Muscle of arm (tissue), 12 donors: Measurements from ENCODE around the gene CCP110. TPM values are rescaled to one million over a fixed set of nuclear protein-coding genes. Genes with fewer than 3 reads are reported as not detected.

Experiments
- DNase-seq: peaks from one replicate; pipeline ENCODE4 v3.0.0-alpha.2; 2013
- polyA plus RNA-seq, 12 donors: library from polyadenylated mRNA; unstranded; fragments of 120-200 nt; gene quantifications; one replicate each; pipeline ENCODE4 v1.2.1, GENCODE V29; 2013; ENCODE audit not compliant: insufficient read length in 12 of 12

The CCP110 gene
- polyA plus RNA-seq, 12 donors: 13.6 to 29.5 (median 20.2) TPM; not detected in 1

GRCh38 chr16:19506965-19507364 lies 16.8 kb upstream of the CCP110 start:
- DNase-seq: no peak

DNA sequence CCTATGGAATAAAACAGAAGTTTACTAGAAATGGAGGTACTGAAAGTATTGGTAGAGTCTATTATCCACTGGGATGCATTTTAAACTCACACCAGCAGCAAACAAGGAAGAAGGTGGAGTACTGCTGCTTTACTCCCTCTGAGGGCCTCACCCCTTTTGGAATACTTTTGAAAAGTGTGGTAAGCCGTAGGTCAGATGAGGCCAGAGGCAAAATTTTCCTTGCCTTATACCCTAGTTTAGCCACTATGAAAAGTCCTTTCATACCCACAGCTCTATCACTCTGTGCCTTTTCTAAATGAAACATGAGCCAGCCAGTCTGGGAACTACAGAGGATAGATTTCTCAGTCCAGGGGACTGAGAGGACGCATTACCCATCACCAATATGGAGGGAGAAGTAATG lies 15.9 kb upstream of the CCP110 start:
- no peak for DNase-seq

DNA sequence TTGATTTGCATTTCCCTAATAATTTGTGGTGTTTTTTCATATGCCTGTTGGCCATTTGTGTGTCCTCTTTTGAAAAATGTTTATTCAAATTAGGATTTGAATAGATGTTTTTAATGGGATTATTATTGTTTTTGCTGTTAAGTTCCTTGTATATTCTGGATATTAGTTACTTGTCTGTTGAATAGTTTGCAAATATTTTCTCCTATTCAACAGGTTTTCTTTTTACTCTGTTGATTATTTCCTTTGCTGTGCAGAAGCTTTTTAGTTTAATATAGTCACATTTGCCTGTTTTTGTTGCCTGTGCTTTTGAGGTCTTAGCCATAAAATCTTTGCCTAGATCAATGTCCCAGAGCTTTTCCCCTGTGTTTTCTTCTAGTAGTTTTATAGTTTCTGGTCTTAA lies 11.4 kb upstream of the CCP110 start:
- no peak for DNase-seq

DNA sequence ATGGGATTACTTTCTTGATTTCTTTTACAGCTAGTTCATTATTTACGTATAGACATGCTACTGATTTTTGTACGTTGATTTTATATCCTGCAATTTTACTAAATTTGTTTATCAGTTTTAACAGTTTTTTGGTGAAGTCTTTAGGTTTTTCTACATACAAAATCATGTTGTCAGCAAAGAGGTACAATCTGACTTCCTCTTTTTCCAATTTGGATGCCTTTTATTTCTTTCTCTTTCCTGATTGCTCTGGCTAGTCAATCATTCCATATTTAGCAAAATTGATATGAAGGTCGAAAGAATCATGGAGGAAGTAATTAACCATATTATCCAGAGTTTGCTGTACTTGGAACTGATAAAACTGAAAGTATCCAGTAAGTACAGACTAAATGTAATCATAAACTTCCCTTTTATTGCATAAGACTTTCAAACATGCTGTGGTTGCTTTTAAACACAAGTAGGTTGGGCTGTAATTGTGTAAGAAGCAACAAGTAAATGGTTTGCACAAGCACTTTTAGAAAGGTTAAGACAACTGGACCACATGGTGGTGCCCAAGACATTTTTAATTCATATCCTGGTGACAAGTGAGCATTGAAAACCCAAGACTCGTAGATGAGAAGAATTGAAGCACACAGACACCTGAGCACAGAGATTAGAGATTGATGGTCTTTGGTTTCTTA lies 10.2 kb upstream of the CCP110 start:
- no peak for DNase-seq

DNA sequence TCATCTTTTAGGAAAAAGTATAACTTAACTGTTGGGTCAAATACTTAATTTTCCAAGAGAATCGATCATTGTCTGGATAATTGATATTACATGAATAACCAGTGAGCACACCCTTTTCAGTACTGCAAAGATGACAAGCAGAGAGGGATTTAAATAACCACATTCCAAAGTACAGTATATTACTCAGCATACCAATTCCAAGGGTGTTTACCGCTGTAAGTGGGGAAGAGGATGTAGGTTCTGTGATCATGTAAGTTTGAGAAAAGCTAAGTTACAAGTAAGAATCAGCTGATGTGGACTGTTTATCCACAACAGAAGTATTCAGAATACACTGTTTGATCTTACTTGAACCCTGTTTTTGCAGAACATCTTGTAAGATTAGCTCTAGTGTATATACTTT lies 8.0 kb upstream of the CCP110 start:
- no peak for DNase-seq

DNA sequence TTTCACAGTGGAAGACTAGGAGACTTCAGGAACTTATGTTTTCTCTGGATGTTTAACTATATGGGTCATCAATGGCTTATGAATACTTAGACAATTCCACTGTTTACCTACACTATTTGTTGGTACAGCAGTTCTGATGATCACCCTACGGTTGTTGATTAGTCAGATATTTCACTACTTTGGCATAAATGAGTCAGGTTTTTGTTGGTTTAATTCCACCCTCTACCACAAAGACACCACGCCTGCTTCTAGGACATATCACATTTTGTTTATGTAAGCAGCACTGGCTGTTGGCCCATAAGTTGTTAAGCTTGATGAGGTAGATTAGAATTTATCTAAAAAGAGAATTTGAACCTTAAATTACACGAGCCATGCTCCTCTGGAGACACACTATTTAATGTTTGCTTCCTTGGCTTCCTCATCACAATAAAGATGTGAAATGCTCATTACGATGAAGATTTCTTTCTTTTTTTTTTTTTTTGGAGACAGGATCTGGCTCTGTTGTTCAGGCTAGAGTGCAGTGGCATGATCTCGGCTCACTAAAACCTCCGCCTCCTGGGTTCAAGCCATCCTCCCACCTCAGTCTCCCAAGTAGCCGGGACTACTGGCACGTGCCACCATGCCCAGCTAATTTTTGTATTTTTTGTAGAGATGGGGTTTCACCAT lies 6.2 kb upstream of the CCP110 start:
- no peak for DNase-seq

DNA sequence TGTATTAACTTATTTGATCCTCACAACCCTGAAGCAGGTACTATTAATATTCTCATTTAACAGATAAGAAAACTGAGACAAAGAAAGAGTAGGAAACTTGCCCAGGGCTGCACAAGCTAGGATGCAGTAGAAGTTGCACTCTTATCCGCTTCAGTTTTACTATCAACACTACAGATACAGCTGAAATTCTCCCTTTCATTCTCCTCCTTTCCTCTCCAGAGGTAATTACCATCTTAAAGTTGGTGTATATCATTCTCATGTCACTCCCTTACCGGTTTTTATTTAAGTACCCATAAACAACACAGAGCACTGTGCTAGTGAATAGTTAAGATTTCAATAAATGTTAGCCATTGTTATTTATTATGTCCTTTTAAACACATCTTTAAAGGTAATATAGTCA lies 5.4 kb upstream of the CCP110 start:
- DNase-seq: no peak

GRCh38 chr16:19520861-19521331 lies 2.8 kb upstream of the CCP110 start:
- no peak for DNase-seq

DNA sequence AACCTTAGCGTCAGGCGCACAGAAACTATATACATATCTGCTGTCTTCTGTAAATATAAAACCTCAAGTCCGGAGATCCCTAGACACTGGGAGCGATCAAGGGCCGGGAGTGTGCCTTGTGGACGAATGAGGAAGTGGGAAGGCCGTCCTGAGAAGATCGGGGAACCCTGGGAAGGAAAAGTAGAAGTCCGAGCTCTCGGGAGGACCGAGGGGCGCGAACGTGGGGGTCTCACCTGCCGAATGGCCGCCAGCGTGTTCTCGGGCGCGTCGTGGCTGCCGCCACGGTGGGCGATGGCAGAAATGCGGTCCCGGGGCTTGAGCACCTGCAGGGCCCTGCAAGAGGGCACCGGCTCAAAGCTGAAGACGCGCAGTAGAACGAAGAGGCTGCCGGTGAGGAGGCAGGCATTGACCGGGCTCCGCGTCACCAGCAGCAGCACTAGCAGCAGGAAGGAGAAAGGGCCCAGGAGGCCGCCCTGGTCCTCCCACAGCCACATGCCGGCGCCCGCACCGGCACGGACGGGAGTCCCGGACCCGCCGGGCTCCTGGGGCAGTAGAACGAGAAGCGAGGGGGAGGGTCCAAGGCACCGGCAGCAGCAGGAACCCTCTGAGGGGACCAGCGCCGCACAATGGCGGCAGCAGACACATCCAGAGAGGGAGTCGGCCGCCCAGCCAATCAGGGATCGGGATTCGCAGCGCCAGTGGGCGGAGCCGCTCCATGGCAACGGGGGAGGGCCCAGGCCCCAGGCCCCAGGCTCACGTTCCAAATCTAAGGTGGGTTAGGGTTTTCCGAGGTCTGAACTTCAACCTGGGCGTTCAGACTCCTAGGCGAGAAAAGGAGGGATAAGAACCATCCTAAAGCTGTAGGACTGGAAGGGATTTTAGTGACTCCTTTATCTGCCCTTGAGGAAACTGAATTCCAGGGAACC lies 2.0 kb upstream of the CCP110 start, which contains the start of gene GDE1:
GDE1 (minus strand) TSS at position 628 of the 926 bp plus-strand sequence; CDS start at position 494, 134 bp downstream.
- peak; percentile 93 for DNase-seq

GRCh38 chr16:19522397-19522732 lies 1.4 kb upstream of the CCP110 start:
- DNase-seq: no peak

DNA sequence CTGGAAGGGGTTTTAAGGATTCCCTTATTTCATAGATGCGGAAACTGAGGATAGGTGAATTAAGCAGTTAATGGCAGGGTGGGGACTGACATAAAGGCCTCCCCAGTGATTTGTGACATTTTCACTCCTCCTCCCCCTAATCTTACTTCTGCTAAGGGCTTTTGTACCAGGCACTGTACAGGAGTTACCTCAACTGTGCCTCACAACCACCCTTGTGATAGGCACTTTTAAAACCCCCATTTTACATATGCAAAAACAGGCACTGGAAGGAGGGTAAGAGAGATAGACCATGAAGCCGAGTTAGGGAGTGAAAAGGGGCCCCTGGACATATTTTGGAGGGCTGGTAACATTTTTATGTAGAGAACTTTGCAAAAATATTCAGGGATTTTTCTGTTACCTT lies 982 bp upstream of the CCP110 start:
- DNase-seq: no peak

GRCh38 chr16:19523184-19523558 lies 571 bp upstream of the CCP110 start:
- no peak for DNase-seq

DNA sequence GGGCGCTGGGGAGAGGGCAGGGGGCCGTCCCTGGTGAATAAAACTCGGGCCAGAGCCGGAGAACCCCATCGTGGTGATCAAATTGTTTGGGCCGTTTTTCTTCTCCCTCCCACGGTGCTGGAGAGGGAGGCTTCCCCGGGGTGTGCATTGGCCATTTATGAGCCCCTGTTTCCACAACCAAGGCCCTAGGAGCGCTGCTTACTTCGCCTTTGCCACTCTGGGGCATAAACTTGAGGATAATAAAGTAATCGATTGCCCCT lies 544 bp downstream of the CCP110 start:
- DNase-seq: no peak

- peak; percentile 23 for DNase-seq
Measured at GRCh38 chr16:19524616-19525384, 1.1 kb downstream of the CCP110 start.

- no peak for DNase-seq
Measured at GRCh38 chr16:19525385-19525723, 1.6 kb downstream of the CCP110 start.

- no peak for DNase-seq
Measured at GRCh38 chr16:19527161-19527560, 3.4 kb downstream of the CCP110 start.

DNA sequence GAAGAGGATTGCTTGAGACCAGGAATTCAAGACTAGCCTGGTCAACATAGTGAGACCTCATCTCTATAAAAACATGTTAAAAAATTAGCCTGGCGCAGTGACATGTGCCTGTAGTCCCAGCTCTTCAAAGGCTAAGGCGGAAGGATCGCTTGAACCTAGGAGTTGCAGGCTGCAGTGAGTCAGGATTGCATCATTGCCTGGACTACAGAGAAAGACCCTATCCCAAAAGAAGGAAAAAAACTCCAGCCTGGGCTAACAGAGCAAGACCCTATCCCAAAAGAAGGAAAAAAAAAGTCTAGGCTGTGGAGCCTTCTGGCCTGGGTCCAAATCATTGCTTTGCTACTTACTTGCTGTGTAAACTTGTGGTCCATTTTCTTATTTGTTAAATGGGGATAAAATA lies 4.9 kb downstream of the CCP110 start:
- DNase-seq: no peak

GRCh38 chr16:19532601-19533000 lies 8.9 kb downstream of the CCP110 start:
- no peak for DNase-seq

- DNase-seq: no peak
Measured at GRCh38 chr16:19540241-19540970, 16.7 kb downstream of the CCP110 start.

GRCh38 chr16:19542138-19542821 lies 18.5 kb downstream of the CCP110 start:
- no peak for DNase-seq
